ENCODE data around the gene GLRA2. TPM values are rescaled to one million over a fixed set of nuclear protein-coding genes. Genes with fewer than 3 reads are reported as not detected.
A peak's percentile ranks its signal among the peaks of the same experiment; 100 is the strongest.

The GLRA2 gene
- total RNA-seq, 1 donor from 2014 or later: not detected

GRCh38 chrX:14509325-14510057 lies 19.8 kb upstream of the GLRA2 start:
- DNase-seq: no peak
- Histone ChIP-seq H3K27me3 (ENCODE audit: low read depth) (no peaks in the 10 kb centered on the region), H3K27ac (replicated peaks) (no peak overlapping the region), H3K4me3 (no peak overlapping the region), H3K9me3 (replicated peaks) (peaks cover 6% of the 10 kb centered on the region), H3K4me1 (no peaks in the 10 kb centered on the region), H3K36me3 (no peaks in the 10 kb centered on the region)
- TF ChIP-seq, protein P1, sequence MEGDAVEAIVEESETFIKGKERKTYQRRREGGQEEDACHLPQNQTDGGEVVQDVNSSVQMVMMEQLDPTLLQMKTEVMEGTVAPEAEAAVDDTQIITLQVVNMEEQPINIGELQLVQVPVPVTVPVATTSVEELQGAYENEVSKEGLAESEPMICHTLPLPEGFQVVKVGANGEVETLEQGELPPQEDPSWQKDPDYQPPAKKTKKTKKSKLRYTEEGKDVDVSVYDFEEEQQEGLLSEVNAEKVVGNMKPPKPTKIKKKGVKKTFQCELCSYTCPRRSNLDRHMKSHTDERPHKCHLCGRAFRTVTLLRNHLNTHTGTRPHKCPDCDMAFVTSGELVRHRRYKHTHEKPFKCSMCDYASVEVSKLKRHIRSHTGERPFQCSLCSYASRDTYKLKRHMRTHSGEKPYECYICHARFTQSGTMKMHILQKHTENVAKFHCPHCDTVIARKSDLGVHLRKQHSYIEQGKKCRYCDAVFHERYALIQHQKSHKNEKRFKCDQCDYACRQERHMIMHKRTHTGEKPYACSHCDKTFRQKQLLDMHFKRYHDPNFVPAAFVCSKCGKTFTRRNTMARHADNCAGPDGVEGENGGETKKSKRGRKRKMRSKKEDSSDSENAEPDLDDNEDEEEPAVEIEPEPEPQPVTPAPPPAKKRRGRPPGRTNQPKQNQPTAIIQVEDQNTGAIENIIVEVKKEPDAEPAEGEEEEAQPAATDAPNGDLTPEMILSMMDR (IDR thresholded peaks at IDR 0.05; ENCODE audit: borderline replicate concordance): no peak
- intact Hi-C loops (cut with micrococcal nuclease): no loop called here

DNA sequence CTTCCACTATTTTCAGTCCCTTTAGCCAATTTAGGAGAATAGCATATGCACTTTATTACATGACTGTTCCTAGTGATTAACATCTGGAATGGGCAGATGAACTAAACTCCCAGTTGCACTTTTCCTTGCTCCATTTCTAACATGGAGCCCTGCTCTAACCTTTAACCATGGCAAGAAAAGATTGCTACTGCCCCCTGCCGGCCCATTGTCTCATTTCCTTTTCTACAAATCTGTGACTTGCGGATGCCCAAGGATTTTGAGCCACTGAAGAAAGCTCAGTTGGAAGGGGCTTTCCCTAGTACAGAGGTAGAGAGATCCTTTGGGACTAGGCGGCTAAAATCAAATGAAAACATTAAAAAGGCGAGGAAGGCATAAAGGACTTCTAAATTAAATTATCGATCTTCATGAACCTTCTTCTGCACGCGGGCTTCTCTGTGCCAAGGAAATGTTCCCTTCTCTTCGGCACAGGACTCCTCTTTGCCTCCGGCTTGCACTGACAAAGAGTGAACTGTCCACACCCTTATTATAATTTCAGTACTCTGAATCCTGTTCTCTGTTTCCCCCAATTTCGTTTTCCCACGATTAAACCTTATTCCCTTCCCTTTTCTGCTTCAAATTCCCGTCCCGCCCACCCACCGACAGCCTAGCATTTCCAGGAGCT lies 577 bp upstream of the GLRA2 start:
- Histone ChIP-seq H3K27ac (replicated peaks) (no peak overlapping the region), H3K27me3 (ENCODE audit: low read depth) (peaks cover 8% of the 10 kb centered on the region), H3K36me3 (no peaks in the 10 kb centered on the region), H3K9me3 (replicated peaks) (no peaks in the 10 kb centered on the region), H3K4me1 (no peaks in the 10 kb centered on the region), H3K4me3 (no peak overlapping the region)
- intact Hi-C loops (cut with micrococcal nuclease): no loop called here
- TF ChIP-seq, protein P1 (IDR thresholded peaks at IDR 0.05; ENCODE audit: borderline replicate concordance): peak; percentile 37
- peak; percentile 18 for DNase-seq

DNA sequence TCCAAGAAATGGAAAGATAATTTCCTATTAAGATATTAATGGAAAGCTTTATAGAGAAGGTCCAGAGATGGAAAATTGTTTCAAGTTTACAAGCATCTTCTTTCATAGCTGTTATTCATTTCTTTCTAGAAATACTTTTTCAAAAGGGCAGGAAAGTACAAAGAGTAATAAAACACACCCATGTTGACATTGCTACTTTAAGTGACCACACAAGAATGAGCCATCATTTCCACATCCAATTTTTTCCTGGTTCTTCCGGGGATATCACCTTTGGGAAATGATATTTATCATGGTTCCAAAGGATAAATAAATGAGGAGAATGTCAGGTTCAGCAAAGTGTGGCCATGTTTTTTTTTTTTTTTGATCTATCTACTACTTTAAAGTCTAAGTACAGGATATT lies 4.5 kb downstream of the GLRA2 start:
- Histone ChIP-seq H3K4me1 (no peaks in the 10 kb centered on the region), H3K27ac (replicated peaks) (no peak overlapping the region), H3K36me3 (no peaks in the 10 kb centered on the region), H3K4me3 (no peak overlapping the region), H3K9me3 (replicated peaks) (no peaks in the 10 kb centered on the region), H3K27me3 (ENCODE audit: low read depth) (peaks cover 8% of the 10 kb centered on the region)
- intact Hi-C loops (cut with micrococcal nuclease): no loop called here
- DNase-seq: no peak
- TF ChIP-seq, protein P1 (IDR thresholded peaks at IDR 0.05; ENCODE audit: borderline replicate concordance): no peak

DNA sequence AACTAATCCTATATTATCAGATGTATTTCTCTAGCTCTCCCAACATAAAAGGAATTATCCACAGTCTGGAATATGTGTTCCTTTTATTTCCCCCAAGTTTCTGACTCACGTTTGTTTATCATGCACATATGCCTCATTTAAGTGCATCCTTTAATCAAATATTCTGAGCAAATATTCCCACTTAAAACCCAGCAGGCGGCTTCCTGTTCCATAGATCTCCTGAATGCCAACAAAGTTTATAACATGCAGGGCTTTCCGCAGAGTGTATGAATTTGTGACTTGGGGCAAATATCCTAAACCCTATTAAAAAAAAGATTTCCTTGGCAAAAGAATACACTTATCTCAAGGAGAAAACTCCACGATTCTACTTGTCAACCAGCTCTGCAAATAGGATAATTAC lies 16.9 kb downstream of the GLRA2 start:
- Histone ChIP-seq H3K36me3 (no peaks in the 10 kb centered on the region), H3K4me3 (no peak overlapping the region), H3K27me3 (ENCODE audit: low read depth) (no peaks in the 10 kb centered on the region), H3K9me3 (replicated peaks) (no peaks in the 10 kb centered on the region), H3K27ac (replicated peaks) (no peak overlapping the region), H3K4me1 (no peaks in the 10 kb centered on the region)
- no peak for DNase-seq
- intact Hi-C loops (cut with micrococcal nuclease): no loop called here
- TF ChIP-seq, protein P1 (IDR thresholded peaks at IDR 0.05; ENCODE audit: borderline replicate concordance): no peak

DNA sequence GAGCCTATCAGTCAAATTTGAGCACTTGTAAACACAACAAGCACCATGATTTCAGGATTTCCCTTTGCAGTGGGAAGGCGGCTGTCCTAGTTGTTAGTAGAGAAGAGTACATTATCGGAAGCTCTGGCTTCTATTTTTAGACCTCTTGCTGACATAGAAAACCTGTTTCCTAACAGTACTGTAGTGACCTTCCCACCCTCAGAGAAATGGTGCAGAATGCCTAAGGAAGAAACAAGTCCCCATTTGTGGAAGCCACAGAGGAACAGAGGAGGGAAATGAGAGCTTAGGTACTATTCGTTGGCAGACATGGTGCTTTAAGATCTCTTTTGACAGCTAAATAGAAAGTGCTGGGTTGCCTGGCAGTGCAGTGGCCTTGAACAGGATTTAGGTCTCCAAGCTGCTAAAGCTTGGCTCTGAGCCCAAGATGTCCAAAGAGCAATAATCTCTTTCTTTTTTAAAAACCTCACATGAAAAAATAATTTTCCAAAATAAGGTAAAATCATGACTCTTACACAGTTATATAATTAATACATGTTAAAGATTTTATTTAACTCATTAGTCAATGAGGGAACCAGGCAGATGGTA lies 24.9 kb downstream of the GLRA2 start:
- no peaks in the 10 kb centered on the region for H3K4me1 ChIP-seq
- H3K27me3 ChIP-seq (ENCODE audit: low read depth): no peaks in the 10 kb centered on the region
- no peaks in the 10 kb centered on the region for H3K9me3 ChIP-seq (replicated peaks)
- no peak for DNase-seq
- no peaks in the 10 kb centered on the region for H3K36me3 ChIP-seq
- intact Hi-C loops (cut with micrococcal nuclease): no loop called here
- H3K4me3 ChIP-seq: no peak overlapping the region
- TF ChIP-seq, protein P1 (IDR thresholded peaks at IDR 0.05; ENCODE audit: borderline replicate concordance): no peak
- no peak overlapping the region for H3K27ac ChIP-seq (replicated peaks)
